Spleen (tissue), 11 donors: ENCODE data around the gene TFAP2C. TPM values are rescaled to one million over a fixed set of nuclear protein-coding genes. Genes with fewer than 3 reads are reported as not detected.

ENCODE experiments used
- DNase-seq: peaks from one replicate; pipeline ENCODE4 v3.0.0-alpha.2; 2020
- H3K27ac ChIP-seq, 8 donors: fragments of 200-600 bp; sonication (generic) in 7 of 8; 1 replicate in 4 of 8; 2 replicates in 4 of 8; pipeline versions ENCODE4 v1.5.0 to v1.8.0; 2016 to 2021; ENCODE audit warnings: inconsistent platforms in 4 of 8, mild to moderate bottlenecking in 4 of 8, moderate library complexity in 1 of 8
- H3K27me3 ChIP-seq, 7 donors: fragments of 200-600 bp; sonication (generic) in 6 of 7; replicated peaks in 1 of 7; 1 replicate in 4 of 7; 2 replicates in 3 of 7; pipeline versions ENCODE4 v1.5.0 to v1.8.0; 2016 to 2021; ENCODE audit warnings: inconsistent platforms in 3 of 7, mild to moderate bottlenecking in 1 of 7
- H3K36me3 ChIP-seq, 6 donors: fragments of 200-600 bp; sonication (generic) in 5 of 6; 1 replicate in 4 of 6; 2 replicates in 2 of 6; pipeline versions ENCODE4 v1.5.0 to v1.8.0; 2016 to 2021; ENCODE audit warnings: inconsistent platforms in 2 of 6
- H3K4me1 ChIP-seq, 6 donors: fragments of 200-600 bp; sonication (generic) in 5 of 6; 1 replicate in 3 of 6; 2 replicates in 3 of 6; pipeline versions ENCODE4 v1.5.0 to v1.8.0; 2016 to 2021; ENCODE audit warnings: inconsistent platforms in 3 of 6
- H3K4me3 ChIP-seq, 8 donors: fragments of 200-600 bp; sonication (generic) in 7 of 8; 1 replicate in 4 of 8; 2 replicates in 4 of 8; pipeline versions ENCODE4 v1.5.0 to v1.8.0; 2016 to 2021; ENCODE audit warnings: inconsistent platforms in 4 of 8, mild to moderate bottlenecking in 4 of 8, moderate library complexity in 2 of 8
- H3K9me3 ChIP-seq, 8 donors: fragments of 200-600 bp; sonication (generic) in 7 of 8; 1 replicate in 4 of 8; 2 replicates in 4 of 8; pipeline versions ENCODE4 v1.5.0 to v1.8.0; 2016 to 2021; ENCODE audit warnings: inconsistent platforms in 4 of 8
- CTCF ChIP-seq, 11 experiments: fragments of 200-600 bp in 7 of 11; fragments of 450-650 bp in 4 of 11; sonication (generic) in 4 of 11; IDR thresholded peaks in 8 of 11; conservative IDR thresholded peaks in 3 of 11; 1 replicate in 7 of 11; 2 replicates in 4 of 11; pipeline versions ENCODE4 v1.4.0 to v1.8.0; 2016 to 2021; ENCODE audit warnings: antibody characterized with exemption in 11 of 11, inconsistent platforms in 4 of 11, mild to moderate bottlenecking in 1 of 11
- POLR2A ChIP-seq, 3 donors: fragments of 450-650 bp; IDR thresholded peaks; one replicate each; pipeline ENCODE4 v1.5.1; 2017; ENCODE audit warnings: antibody characterized with exemption in 3 of 3, mild to moderate bottlenecking in 1 of 3
- POLR2AphosphoS5 ChIP-seq, 3 donors: sonication (generic); formaldehyde crosslinking; IDR thresholded peaks; one replicate each; pipeline ENCODE4 v1.5.1; 2017; ENCODE audit warnings: antibody characterized with exemption in 3 of 3
- WGBS, 5 donors: extraction: QIAGEN DNeasy Blood & Tissue Kit in 3 of 5; methylation state at CpG; one replicate each; pipeline versions ENCODE4 v1.1.5 to v1.1.7; 2013 to 2018; 5-methylcytosine and 5-hydroxymethylcytosine counted together
- intact Hi-C: fragments of 100-400 bp; cut with DNase I; formaldehyde crosslinking; loops from one replicate; pipeline ENCODE4 v1.15.0; 2023; ENCODE audit warnings: low total_unique reads
- polyA plus RNA-seq, 3 donors: library from polyadenylated mRNA; stranded (reverse); fragments of 200-250 nt; gene quantifications; one replicate each; pipeline ENCODE4 v1.2.1, GENCODE V29; 2013
- total RNA-seq, 7 donors: library from RNA; depleted of rRNA in 3 of 7; stranded (reverse); fragments of >200 nt in 3 of 7; fragmentation: NEBNext Ultra II Directional in 4 of 7; extraction: Animal tissue kit (Norgen Biotek cat#: 25700) in 4 of 7; gene quantifications; one replicate each; pipeline versions ENCODE4 v1.1.0 to v1.2.1, GENCODE V29; 2016 to 2021
- donor health status: healthy with polysubstance abuse.
- donor health status: DM: no; HTN: no; CAD: no; lungs with moderate emphysema.
- donor health status: DM: no; HTN: no; CAD: no.
- donor health status: Bipolar disorder and iron deficiency.
- donor health status: healthy.
- donor health status: DM: no; HTN: no; CAD: no.
- donor health status: DM: yes; HTN: yes; CAD: no.

The TFAP2C gene
- total and polyA plus RNA-seq, 10 donors: 0.03 to 0.16 (median 0.10) TPM; not detected in 7

- Histone ChIP-seq H3K27me3 (peaks cover 0 to 13% (median 0%) of the 10 kb centered on the region in 7 donors), H3K4me1 (no peaks in the 10 kb centered on the region), H3K4me3 (no peak overlapping the region), H3K36me3 (no peaks in the 10 kb centered on the region), H3K27ac (no peak overlapping the region), H3K9me3 (no peaks in the 10 kb centered on the region)
- 68 to 80% (median 74%) methylated on average over 6 of the region's 6 CpGs for WGBS, 5 donors
- intact Hi-C loops: no loop called here
- DNase-seq: no peak
- TF ChIP-seq CTCF (IDR thresholded peaks at IDR 0.05 in 8 of 11, conservative IDR thresholded peaks at IDR 0.05 in 3 of 11): no peak
These were observed 38.2 kb upstream of the TFAP2C start for GRCh38 chr20:56590888-56591287.

- no peak overlapping the region for H3K4me3 ChIP-seq
- no peaks in the 10 kb centered on the region for H3K36me3 ChIP-seq
- no peaks in the 10 kb centered on the region for H3K9me3 ChIP-seq
- DNase-seq: no peak
- peaks cover 0 to 18% (median 0%) of the 10 kb centered on the region in 7 donors for H3K27me3 ChIP-seq
- intact Hi-C loops: no loop called here
- H3K27ac ChIP-seq: no peak overlapping the region
- H3K4me1 ChIP-seq: no peaks in the 10 kb centered on the region
- TF ChIP-seq POLR2AphosphoS5 (IDR thresholded peaks at IDR 0.05) (no peak), CTCF (IDR thresholded peaks at IDR 0.05 in 8 of 11, conservative IDR thresholded peaks at IDR 0.05 in 3 of 11) (no peak), POLR2A (IDR thresholded peaks at IDR 0.05) (no peak)
These were observed 36.9 kb upstream of the TFAP2C start for GRCh38 chr20:56592211-56592610.

GRCh38 chr20:56592817-56593216, 36.3 kb upstream of the TFAP2C start:
- TF ChIP-seq CTCF (IDR thresholded peaks at IDR 0.05 in 8 of 11, conservative IDR thresholded peaks at IDR 0.05 in 3 of 11): no peak
- no peak for TF ChIP-seq POLR2A (IDR thresholded peaks at IDR 0.05)
- no peak for TF ChIP-seq POLR2AphosphoS5 (IDR thresholded peaks at IDR 0.05)
- H3K9me3 ChIP-seq: no peaks in the 10 kb centered on the region
- H3K27ac ChIP-seq: no peak overlapping the region
- no peaks in the 10 kb centered on the region for H3K4me1 ChIP-seq
- WGBS, 5 donors: 67 to 84% (median 75%) methylated on average over 6 of the region's 6 CpGs
- intact Hi-C loops: no loop called here
- H3K4me3 ChIP-seq: no peak overlapping the region
- peaks cover 0 to 24% (median 0%) of the 10 kb centered on the region in 7 donors for H3K27me3 ChIP-seq
- DNase-seq: no peak
- no peaks in the 10 kb centered on the region for H3K36me3 ChIP-seq

GRCh38 chr20:56595746-56596475, 33.2 kb upstream of the TFAP2C start:
- no peak overlapping the region for H3K4me3 ChIP-seq
- intact Hi-C loops: no loop called here
- DNase-seq: no peak
- H3K27ac ChIP-seq: no peak overlapping the region
- WGBS, 5 donors: 67 to 84% (median 78%) methylated on average over 17 of the region's 17 CpGs
- no peak for TF ChIP-seq POLR2A (IDR thresholded peaks at IDR 0.05)
- TF ChIP-seq POLR2AphosphoS5 (IDR thresholded peaks at IDR 0.05): no peak
- TF ChIP-seq CTCF (IDR thresholded peaks at IDR 0.05 in 8 of 11, conservative IDR thresholded peaks at IDR 0.05 in 3 of 11): no peak
- H3K4me1 ChIP-seq: no peaks in the 10 kb centered on the region
- H3K9me3 ChIP-seq: no peaks in the 10 kb centered on the region
- H3K36me3 ChIP-seq: no peaks in the 10 kb centered on the region
- H3K27me3 ChIP-seq: peaks cover 0 to 37% (median 0%) of the 10 kb centered on the region in 7 donors
